Measurements from ENCODE around the gene DAAM1. TPM values are rescaled to one million over a fixed set of nuclear protein-coding genes. Genes with fewer than 3 reads are reported as not detected.
A peak's percentile ranks its signal among the peaks of the same experiment; 100 is the strongest.

Gene DAAM1
- total RNA-seq, 1 donor from 2014 or later, result 42.0 TPM

DNA sequence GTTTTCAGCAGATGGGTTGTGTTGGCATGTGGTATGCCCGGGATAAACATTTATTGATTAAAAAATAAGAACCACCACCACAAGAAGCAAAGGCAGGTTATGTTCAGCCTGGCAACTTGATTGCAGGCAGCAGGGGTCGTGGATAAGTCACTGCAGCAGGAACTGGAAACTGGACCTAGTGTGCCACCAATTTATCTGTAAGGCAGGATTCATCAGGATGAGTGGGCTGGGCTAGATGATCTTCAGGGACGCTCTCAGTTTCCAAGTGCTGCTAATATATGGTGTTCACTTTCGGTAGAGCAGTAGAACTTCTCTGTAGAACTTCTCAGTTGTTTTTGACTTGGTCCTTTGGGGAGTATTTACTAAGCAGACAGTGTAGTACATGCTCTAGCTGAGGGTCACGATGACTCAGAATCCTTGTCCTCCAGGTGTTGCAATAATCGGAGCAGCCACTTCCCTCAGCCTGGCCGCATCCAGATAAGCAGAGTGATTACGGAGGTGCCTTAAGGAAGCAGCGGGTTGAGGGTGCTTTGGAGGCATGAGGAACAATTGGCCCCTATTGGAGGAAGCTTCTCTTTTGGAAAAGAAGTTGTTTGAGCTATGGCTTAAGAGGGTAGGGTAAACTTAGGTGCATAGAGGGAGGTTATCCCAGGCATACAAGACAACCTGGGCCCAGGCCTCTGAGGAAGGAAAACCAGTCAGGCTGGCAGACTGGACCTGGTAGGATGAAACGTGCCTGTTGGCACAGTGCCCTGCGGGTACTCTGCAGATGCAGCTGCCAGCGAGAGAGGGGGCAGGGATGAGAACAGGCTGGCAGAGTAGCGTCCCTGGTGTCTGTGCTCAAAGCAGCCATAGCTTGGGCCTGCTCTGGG is 172.7 kb downstream of the DAAM1 start:
- Histone ChIP-seq H3K36me3 (peaks cover 0 to 17% of the 10 kb centered on the region in 2 donors), H3K4me1 (peaks cover 66% of the 10 kb centered on the region), H3K27ac (peak overlapping the region; percentile 10), H3K27me3 (no peaks in the 10 kb centered on the region), H3K4me3 (no peak overlapping the region), H3K9me3 (no peaks in the 10 kb centered on the region)
- intact Hi-C loops (cut with DNase I), result loop anchor here (10.0 kb wide), 1 partner anchor 64 kb away; no protein-coding TSS in a partner anchor
- DNase-seq (ENCODE audit: extremely low spot score in 2 of 2), result no peak
- TF ChIP-seq POLR2A (IDR thresholded peaks at IDR 0.05), result no peak
- TF ChIP-seq POLR2AphosphoS5 (IDR thresholded peaks at IDR 0.05; ENCODE audit: insufficient read depth in 1 of 2, low read depth in 1 of 2), result peak; percentile 39 to 52

DNA sequence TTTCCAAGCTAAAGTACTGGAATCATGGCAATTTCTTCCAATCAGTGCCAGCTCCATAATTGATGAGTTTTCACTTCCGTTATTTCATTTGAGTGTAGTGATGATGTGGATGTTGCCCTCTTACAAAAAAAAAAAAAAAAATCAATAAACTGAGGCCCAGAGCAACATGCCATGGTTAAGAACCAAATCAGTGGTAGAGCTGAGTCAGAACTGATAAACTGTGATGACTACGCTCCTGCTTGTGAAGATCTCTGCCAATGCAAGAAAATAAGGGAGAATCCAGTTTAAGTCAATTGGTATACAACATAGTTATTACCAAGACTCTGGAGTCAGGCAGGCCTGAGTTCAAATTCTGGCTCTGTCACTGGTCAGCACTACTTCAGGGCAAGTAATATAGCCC is 174.0 kb downstream of the DAAM1 start:
- Histone ChIP-seq H3K4me3 (no peak overlapping the region), H3K4me1 (peaks cover 66% of the 10 kb centered on the region), H3K9me3 (no peaks in the 10 kb centered on the region), H3K36me3 (peaks cover 0 to 15% of the 10 kb centered on the region in 2 donors), H3K27ac (no peak overlapping the region), H3K27me3 (no peaks in the 10 kb centered on the region)
- no peak for TF ChIP-seq CTCF (IDR thresholded peaks at IDR 0.05)
- TF ChIP-seq POLR2AphosphoS5 (IDR thresholded peaks at IDR 0.05; ENCODE audit: insufficient read depth in 1 of 2, low read depth in 1 of 2), result no peak
- TF ChIP-seq POLR2A (IDR thresholded peaks at IDR 0.05), result no peak
- DNase-seq (ENCODE audit: extremely low spot score in 2 of 2), result no peak
- intact Hi-C loops (cut with DNase I), result loop anchor here (10.0 kb wide), 1 partner anchor 62 kb away; no protein-coding TSS in a partner anchor

DNA sequence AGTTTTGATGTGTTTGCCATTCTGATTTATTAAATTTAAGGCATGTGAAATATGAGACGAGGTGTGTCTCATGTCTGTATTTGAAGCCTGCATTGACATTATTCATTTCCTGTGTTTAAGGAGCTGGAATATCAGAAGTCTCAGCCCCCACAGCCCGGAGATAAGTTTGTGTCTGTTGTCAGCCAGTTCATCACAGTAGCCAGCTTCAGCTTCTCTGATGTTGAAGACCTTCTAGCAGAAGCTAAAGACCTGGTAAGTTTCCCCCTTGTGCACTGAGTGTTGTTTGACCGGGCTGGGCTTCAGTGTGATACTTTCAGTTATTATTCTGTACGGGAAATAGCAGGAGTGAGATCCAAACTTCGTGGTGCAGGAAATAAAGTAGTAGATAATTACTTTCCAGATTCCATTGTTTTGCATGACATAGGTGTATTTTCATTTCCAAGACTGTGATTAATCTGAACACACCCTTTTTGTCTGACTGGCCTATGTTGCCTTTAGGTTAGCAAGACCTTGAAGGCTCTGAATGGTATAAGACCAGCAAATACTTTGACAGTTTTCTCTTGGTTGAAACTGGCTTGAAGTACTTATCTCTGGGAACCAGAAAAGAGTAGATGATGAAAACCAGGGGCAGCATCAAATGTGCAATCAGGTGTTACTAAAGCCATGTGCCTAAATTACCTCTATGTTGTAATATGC is 175.2 kb downstream of the DAAM1 start:
- intact Hi-C loops (cut with DNase I), result loop anchor here (10.0 kb wide), 1 partner anchor 61 kb away; no protein-coding TSS in a partner anchor
- DNase-seq (ENCODE audit: extremely low spot score in 2 of 2), result no peak
- no peak overlapping the region for H3K27ac ChIP-seq
- peaks cover 0 to 26% of the 10 kb centered on the region in 2 donors for H3K36me3 ChIP-seq
- H3K27me3 ChIP-seq, result no peaks in the 10 kb centered on the region
- H3K4me1 ChIP-seq, result peaks cover 54% of the 10 kb centered on the region
- no peak overlapping the region for H3K4me3 ChIP-seq
- H3K9me3 ChIP-seq, result no peaks in the 10 kb centered on the region
- no peak for TF ChIP-seq POLR2A (IDR thresholded peaks at IDR 0.05)
- TF ChIP-seq POLR2AphosphoS5 (IDR thresholded peaks at IDR 0.05; ENCODE audit: insufficient read depth in 1 of 2, low read depth in 1 of 2), result peak in 1 of 2 donors; percentile 31

DNA sequence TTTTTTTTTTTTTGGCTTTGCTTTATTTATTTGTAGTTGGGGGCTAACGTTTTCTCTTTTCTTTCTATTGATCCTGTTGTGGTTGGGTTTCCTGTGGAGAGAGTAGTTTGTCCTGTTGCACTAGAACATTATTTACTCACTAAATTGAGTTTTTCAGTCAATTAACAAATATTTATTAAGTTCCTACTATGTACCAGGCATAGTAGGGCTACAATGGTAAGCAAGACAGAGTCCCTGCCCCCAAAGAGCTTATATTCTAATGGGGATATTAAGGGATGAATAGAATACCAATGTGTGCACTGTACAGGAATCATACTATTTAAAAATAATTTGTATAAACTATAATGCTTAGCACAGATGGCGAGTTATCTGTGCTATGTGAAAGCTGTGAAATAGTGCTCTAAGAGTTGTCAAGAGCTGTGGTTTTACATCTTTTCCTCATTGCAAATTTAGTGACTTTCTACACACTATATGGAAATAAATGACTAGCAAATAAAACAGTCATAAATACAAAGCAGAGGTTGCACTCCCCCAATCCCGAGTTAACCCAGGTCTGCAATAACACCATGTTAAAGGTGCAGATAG is 181.8 kb downstream of the DAAM1 start:
- intact Hi-C loops (cut with DNase I), result no loop called here
- no peak for DNase-seq (ENCODE audit: extremely low spot score in 2 of 2)
- H3K27ac ChIP-seq, result no peak overlapping the region
- peaks cover 14% of the 10 kb centered on the region for H3K4me1 ChIP-seq
- peaks cover 0 to 25% of the 10 kb centered on the region in 2 donors for H3K36me3 ChIP-seq
- no peaks in the 10 kb centered on the region for H3K9me3 ChIP-seq
- TF ChIP-seq POLR2AphosphoS5 (IDR thresholded peaks at IDR 0.05; ENCODE audit: insufficient read depth in 1 of 2, low read depth in 1 of 2), result no peak
- TF ChIP-seq CTCF (IDR thresholded peaks at IDR 0.05), result no peak
- TF ChIP-seq POLR2A (IDR thresholded peaks at IDR 0.05), result no peak
- no peaks in the 10 kb centered on the region for H3K27me3 ChIP-seq
- no peak overlapping the region for H3K4me3 ChIP-seq

- no peak for DNase-seq (ENCODE audit: extremely low spot score in 2 of 2)
- intact Hi-C loops (cut with DNase I), result no loop called here
- Histone ChIP-seq H3K9me3 (no peaks in the 10 kb centered on the region), H3K27ac (no peak overlapping the region), H3K4me3 (no peak overlapping the region), H3K36me3 (peaks cover 0 to 21% of the 10 kb centered on the region in 2 donors), H3K4me1 (peaks cover 14% of the 10 kb centered on the region), H3K27me3 (no peaks in the 10 kb centered on the region)
- TF ChIP-seq POLR2A (IDR thresholded peaks at IDR 0.05), result no peak
- TF ChIP-seq POLR2AphosphoS5 (IDR thresholded peaks at IDR 0.05; ENCODE audit: insufficient read depth in 1 of 2, low read depth in 1 of 2), result no peak
- TF ChIP-seq CTCF (IDR thresholded peaks at IDR 0.05), result no peak
Measured at GRCh38 chr14:59371771-59372170, 183.3 kb downstream of the DAAM1 start.
